ENCODE measurements around the gene UBE4B.

GRCh38 chr1:10177876-10178275 is 145.1 kb downstream of the UBE4B start:
- TF ChIP-seq POLR2A (IDR thresholded peaks at IDR 0.05) (no peak), CTCF (IDR thresholded peaks at IDR 0.05) (no peak)

Data from sigmoid colon (tissue), 3 donors.